H9 (cell line): ENCODE data around the gene LRRC15. TPM values are rescaled to one million over a fixed set of nuclear protein-coding genes. Genes with fewer than 3 reads are reported as not detected.

ENCODE experiments used
- DNase-seq: peaks from one replicate; pipeline ENCODE4 v3.0.0-alpha.2; 2017
- H2AFZ ChIP-seq: one replicate; pipeline ENCODE4 v1.6.1; 2013; ENCODE audit warnings: mild to moderate bottlenecking, low read length, control low read depth, moderate library complexity
- H2AK5ac ChIP-seq: 2 replicates; pipeline ENCODE4 v1.6.1; 2013; ENCODE audit warnings: low read length, control low read depth, mixed read lengths; ENCODE audit not compliant: insufficient read length
- H2BK120ac ChIP-seq: one replicate; pipeline ENCODE4 v1.6.1; 2013; ENCODE audit warnings: low read depth, mild to moderate bottlenecking, low read length, control low read depth, inconsistent platforms; ENCODE audit not compliant: poor library complexity, severe bottlenecking
- H2BK12ac ChIP-seq: 2 replicates; pipeline ENCODE4 v1.6.1; 2013; ENCODE audit warnings: low read length, control low read depth, mixed read lengths, low read depth; ENCODE audit not compliant: insufficient read length
- H2BK15ac ChIP-seq: 2 replicates; pipeline ENCODE4 v1.6.1; 2013; ENCODE audit warnings: low read depth, low read length, control low read depth
- H2BK20ac ChIP-seq: one replicate; pipeline ENCODE4 v1.6.1; 2013; ENCODE audit warnings: low read depth, mild to moderate bottlenecking, low read length, control low read depth, inconsistent platforms; ENCODE audit not compliant: poor library complexity, severe bottlenecking
- H2BK5ac ChIP-seq: 2 replicates; pipeline ENCODE4 v1.6.1; 2013; ENCODE audit warnings: low read length, control low read depth, mixed read lengths; ENCODE audit not compliant: insufficient read length
- H3K14ac ChIP-seq: 2 replicates; pipeline ENCODE4 v1.6.1; 2013; ENCODE audit warnings: low read length, control low read depth; ENCODE audit not compliant: insufficient read depth
- H3K18ac ChIP-seq: 2 replicates; pipeline ENCODE4 v1.6.1; 2013; ENCODE audit warnings: low read depth, mild to moderate bottlenecking, mixed read lengths, low read length, control low read depth; ENCODE audit not compliant: insufficient read length
- H3K23ac ChIP-seq: 2 replicates; pipeline ENCODE4 v1.6.1; 2013; ENCODE audit warnings: low read length, control low read depth, mixed read lengths, low read depth; ENCODE audit not compliant: insufficient read length
- H3K23me2 ChIP-seq: 2 replicates; pipeline ENCODE4 v1.6.1; 2013; ENCODE audit warnings: low read depth, mild to moderate bottlenecking, mixed read lengths, low read length, control low read depth; ENCODE audit not compliant: insufficient read length, poor library complexity, severe bottlenecking
- H3K27ac ChIP-seq: 2 replicates; pipeline ENCODE4 v1.5.1; 2013; ENCODE audit warnings: low read length, control low read depth, mixed read lengths, low read depth; ENCODE audit not compliant: insufficient read length
- H3K27me3 ChIP-seq: 2 replicates; pipeline ENCODE4 v1.6.1; 2013; ENCODE audit warnings: low read length, control low read depth, inconsistent platforms; ENCODE audit not compliant: insufficient read depth
- H3K4ac ChIP-seq: 2 replicates; pipeline ENCODE4 v1.6.1; 2013; ENCODE audit warnings: low read depth, mild to moderate bottlenecking, control low read depth, inconsistent platforms, low read length, moderate library complexity
- H3K4me1 ChIP-seq: 2 replicates; pipeline ENCODE4 v1.6.1; 2013; ENCODE audit warnings: low read length, control low read depth, inconsistent platforms; ENCODE audit not compliant: insufficient read depth
- H3K4me2 ChIP-seq: 2 replicates; pipeline ENCODE4 v1.6.1; 2013; ENCODE audit warnings: low read length, control low read depth, mixed read lengths; ENCODE audit not compliant: insufficient read length, insufficient read depth
- H3K56ac ChIP-seq: 2 replicates; pipeline ENCODE4 v1.6.1; 2013; ENCODE audit warnings: low read depth, mild to moderate bottlenecking, mixed read lengths, low read length, control low read depth; ENCODE audit not compliant: insufficient read length
- H3K79me1 ChIP-seq: 2 replicates; pipeline ENCODE4 v1.6.1; 2013; ENCODE audit warnings: low read depth, mild to moderate bottlenecking, moderate library complexity, low read length, control low read depth, inconsistent platforms; ENCODE audit not compliant: insufficient read depth, poor library complexity, severe bottlenecking
- H3K79me2 ChIP-seq: 2 replicates; pipeline ENCODE4 v1.6.1; 2013; ENCODE audit warnings: low read length, control low read depth, inconsistent platforms; ENCODE audit not compliant: insufficient read depth
- H3K9ac ChIP-seq: 2 replicates; pipeline ENCODE4 v1.6.1; 2013; ENCODE audit warnings: low read length, control low read depth, mixed read lengths; ENCODE audit not compliant: insufficient read length; ENCODE audit errors: extremely low read depth
- H3K9me3 ChIP-seq: one replicate; pipeline ENCODE4 v1.6.1; 2013; ENCODE audit warnings: low read depth, low read length, inconsistent platforms; ENCODE audit not compliant: control insufficient read depth
- H3T11ph ChIP-seq: one replicate; pipeline ENCODE4 v1.6.1; 2013; ENCODE audit warnings: mild to moderate bottlenecking, low read length, control low read depth, inconsistent platforms
- H4K20me1 ChIP-seq: one replicate; pipeline ENCODE4 v1.6.1; 2013; ENCODE audit not compliant: control insufficient read depth, insufficient read length, insufficient read depth
- H4K5ac ChIP-seq: 2 replicates; pipeline ENCODE4 v1.6.1; 2013; ENCODE audit warnings: low read depth, mild to moderate bottlenecking, mixed read lengths, low read length, control low read depth; ENCODE audit not compliant: insufficient read length
- H4K8ac ChIP-seq: replicated peaks from 2 replicates; pipeline ENCODE4 v1.6.1; 2013; ENCODE audit warnings: low read length, control low read depth, mixed read lengths, low read depth; ENCODE audit not compliant: insufficient read length
- H4K91ac ChIP-seq: 2 replicates; pipeline ENCODE4 v1.6.1; 2013; ENCODE audit warnings: low read depth, mild to moderate bottlenecking, moderate library complexity, mixed read lengths, low read length, control low read depth; ENCODE audit not compliant: insufficient read length
- H3K27ac Mint-ChIP-seq, 3 experiments: 2 replicates in 2 of 3; 3 replicates in 1 of 3; pipeline ENCODE4 v1.8.0; 2020 to 2021; ENCODE audit warnings: mixed read lengths in 3 of 3, mild to moderate bottlenecking in 1 of 3, moderate library complexity in 1 of 3
- H3K27me3 Mint-ChIP-seq: 2 replicates; pipeline ENCODE4 v1.8.0; 2021; ENCODE audit warnings: low read depth, mild to moderate bottlenecking, moderate library complexity, mixed read lengths
- H3K36me3 Mint-ChIP-seq, 3 experiments: 2 replicates in 2 of 3; 3 replicates in 1 of 3; pipeline ENCODE4 v1.8.0; 2020 to 2021; ENCODE audit warnings: low read depth in 3 of 3, mixed read lengths in 3 of 3; ENCODE audit not compliant: insufficient read depth in 1 of 3
- H3K4me1 Mint-ChIP-seq, 2 experiments: 2 replicates each; pipeline ENCODE4 v1.8.0; 2020; ENCODE audit warnings: mixed read lengths in 2 of 2
- H3K4me3 Mint-ChIP-seq, 2 experiments: 2 replicates in 1 of 2; 3 replicates in 1 of 2; pipeline ENCODE4 v1.8.0; 2020 to 2021; ENCODE audit warnings: mild to moderate bottlenecking in 2 of 2, mixed read lengths in 2 of 2, moderate library complexity in 1 of 2
- H3K9me3 Mint-ChIP-seq, 2 experiments: 2 replicates in 1 of 2; 3 replicates in 1 of 2; pipeline ENCODE4 v1.8.0; 2020; ENCODE audit warnings: mild to moderate bottlenecking in 2 of 2, mixed read lengths in 2 of 2, moderate library complexity in 1 of 2
- WGBS: extraction: QIAGEN DNeasy Blood & Tissue Kit; methylation state at CpG from one replicate; pipeline ENCODE4 v1.1.7; 2013; ENCODE audit warnings: missing lambda C conversion rate, low lambda C conversion rate, mixed read lengths; ENCODE audit not compliant: insufficient read length; ENCODE audit errors: extremely low coverage; 5-methylcytosine and 5-hydroxymethylcytosine counted together
- total RNA-seq: library from RNA; stranded (reverse); gene quantifications from 2 replicates; pipeline ENCODE4 v1.2.1, GENCODE V29; 2021
- TF ChIP-seq, protein P1 (sequence below): fragments of 200-600 bp; sonication (generic); conservative IDR thresholded peaks from 3 replicates; pipeline ENCODE4 v1.8.0; 2021; ENCODE audit warnings: antibody characterized with exemption, mild to moderate bottlenecking

LRRC15 gene
- total RNA-seq, 1 experiment from 2014 or later, result 0.07 TPM

DNA sequence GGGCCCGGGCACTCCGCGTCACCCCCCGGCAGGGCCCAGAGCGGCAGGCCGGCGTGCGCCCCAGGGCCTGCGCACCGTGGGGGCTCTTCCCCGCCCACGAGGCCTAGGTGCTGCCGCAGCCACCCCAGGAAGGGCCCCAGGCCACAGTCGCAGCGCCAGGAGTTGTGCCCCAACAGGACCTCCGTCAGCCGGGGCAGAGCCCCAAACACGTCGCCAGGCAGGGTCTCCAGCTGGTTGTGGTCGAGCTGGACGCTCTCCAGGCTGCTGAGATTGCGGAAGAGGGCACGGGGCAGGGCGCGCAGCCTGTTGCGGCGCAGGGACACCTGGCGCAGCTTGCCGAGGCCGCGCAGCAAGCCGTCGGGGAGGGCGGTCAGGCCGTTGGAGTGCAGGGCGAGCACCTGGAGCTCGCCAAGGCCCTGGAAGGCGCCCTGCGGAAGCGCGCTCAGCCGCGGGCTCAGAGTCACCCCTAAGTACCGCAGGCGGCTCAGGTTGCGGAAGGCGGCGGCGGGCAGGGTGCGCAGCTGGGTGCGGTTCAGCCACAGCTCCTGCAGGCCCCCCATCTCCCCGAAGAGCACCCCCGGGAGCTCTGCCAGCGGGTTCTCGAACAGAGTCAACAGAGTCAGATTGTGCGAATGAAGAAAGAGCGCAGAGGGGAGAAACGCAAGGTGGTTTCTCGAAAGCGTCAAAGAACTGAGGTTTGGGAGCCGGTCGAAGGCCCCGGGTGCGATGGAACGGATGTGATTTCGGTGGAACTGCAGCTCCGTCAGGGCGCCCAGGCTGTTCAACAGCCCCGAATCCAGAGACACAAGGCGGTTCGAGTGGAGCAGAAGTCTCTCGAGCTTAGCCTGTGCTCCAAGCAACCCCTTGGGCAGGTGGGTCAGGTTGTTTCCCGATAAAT, 27.6 kb upstream of the LRRC15 start:
- H3K36me3 Mint-ChIP-seq, result no peaks in the 10 kb centered on the region
- no peak overlapping the region; a peak in 1 of 5 replicates for H3K4me3 Mint-ChIP-seq
- peaks cover 16% of the 10 kb centered on the region; the same call in 1 of the 2 replicates for H3K27me3 ChIP-seq
- no peak overlapping the region for H2BK20ac ChIP-seq
- no peak overlapping the region for H3K56ac ChIP-seq
- H3K9me3 ChIP-seq, result no peaks in the 10 kb centered on the region
- H3K79me1 ChIP-seq, result no peaks in the 10 kb centered on the region
- no peak overlapping the region for H4K8ac ChIP-seq
- no peak overlapping the region for H3T11ph ChIP-seq
- H3K4me2 ChIP-seq, result peak overlapping the region; percentile 62
- no peaks in the 10 kb centered on the region; a peak in 1 of 5 replicates for H3K9me3 Mint-ChIP-seq
- TF ChIP-seq, protein P1, sequence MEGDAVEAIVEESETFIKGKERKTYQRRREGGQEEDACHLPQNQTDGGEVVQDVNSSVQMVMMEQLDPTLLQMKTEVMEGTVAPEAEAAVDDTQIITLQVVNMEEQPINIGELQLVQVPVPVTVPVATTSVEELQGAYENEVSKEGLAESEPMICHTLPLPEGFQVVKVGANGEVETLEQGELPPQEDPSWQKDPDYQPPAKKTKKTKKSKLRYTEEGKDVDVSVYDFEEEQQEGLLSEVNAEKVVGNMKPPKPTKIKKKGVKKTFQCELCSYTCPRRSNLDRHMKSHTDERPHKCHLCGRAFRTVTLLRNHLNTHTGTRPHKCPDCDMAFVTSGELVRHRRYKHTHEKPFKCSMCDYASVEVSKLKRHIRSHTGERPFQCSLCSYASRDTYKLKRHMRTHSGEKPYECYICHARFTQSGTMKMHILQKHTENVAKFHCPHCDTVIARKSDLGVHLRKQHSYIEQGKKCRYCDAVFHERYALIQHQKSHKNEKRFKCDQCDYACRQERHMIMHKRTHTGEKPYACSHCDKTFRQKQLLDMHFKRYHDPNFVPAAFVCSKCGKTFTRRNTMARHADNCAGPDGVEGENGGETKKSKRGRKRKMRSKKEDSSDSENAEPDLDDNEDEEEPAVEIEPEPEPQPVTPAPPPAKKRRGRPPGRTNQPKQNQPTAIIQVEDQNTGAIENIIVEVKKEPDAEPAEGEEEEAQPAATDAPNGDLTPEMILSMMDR, result no peak
- H3K4ac ChIP-seq, result no peak overlapping the region
- peak overlapping the region; percentile 46 for H3K18ac ChIP-seq
- H3K14ac ChIP-seq, result no peak overlapping the region
- peaks cover 2% of the 10 kb centered on the region; the same call in 1 of the 2 replicates for H3K27me3 Mint-ChIP-seq
- no peak overlapping the region for H3K27ac ChIP-seq
- H3K9ac ChIP-seq, result no peak overlapping the region
- H3K79me2 ChIP-seq, result no peaks in the 10 kb centered on the region
- H2BK5ac ChIP-seq, result no peak overlapping the region
- no peaks in the 10 kb centered on the region for H4K20me1 ChIP-seq
- no CpG with 5 or more reads among the region's 73 CpGs for WGBS
- H3K23ac ChIP-seq, result no peak overlapping the region
- no peak overlapping the region for H3K27ac Mint-ChIP-seq
- H3K4me1 ChIP-seq, result peaks cover 2% of the 10 kb centered on the region; the same call in 1 of the 2 replicates
- H2AK5ac ChIP-seq, result no peak overlapping the region
- no peak overlapping the region for H4K5ac ChIP-seq
- peaks cover 11% of the 10 kb centered on the region for H3K23me2 ChIP-seq
- no peak overlapping the region for H2BK12ac ChIP-seq
- no peak overlapping the region for H2AFZ ChIP-seq
- no peak overlapping the region for H2BK120ac ChIP-seq
- H4K91ac ChIP-seq, result no peak overlapping the region
- DNase-seq, result peak; percentile 66
- peaks cover 8 to 22% of the 10 kb centered on the region in 2 experiments for H3K4me1 Mint-ChIP-seq
- H2BK15ac ChIP-seq, result no peak overlapping the region
